Measurements from ENCODE around the gene EDN1.

EDN1 gene

GRCh38 chr6:12289933-12290820 is at the start of gene EDN1:
EDN1 (plus strand) TSS chr6:12290361; CDS start chr6:12290630, 269 bp downstream.
- peak; percentile 80 for DNase-seq

- no peak for DNase-seq
Observed at GRCh38 chr6:12241493-12242175, 48.5 kb upstream of the EDN1 start.

DNA sequence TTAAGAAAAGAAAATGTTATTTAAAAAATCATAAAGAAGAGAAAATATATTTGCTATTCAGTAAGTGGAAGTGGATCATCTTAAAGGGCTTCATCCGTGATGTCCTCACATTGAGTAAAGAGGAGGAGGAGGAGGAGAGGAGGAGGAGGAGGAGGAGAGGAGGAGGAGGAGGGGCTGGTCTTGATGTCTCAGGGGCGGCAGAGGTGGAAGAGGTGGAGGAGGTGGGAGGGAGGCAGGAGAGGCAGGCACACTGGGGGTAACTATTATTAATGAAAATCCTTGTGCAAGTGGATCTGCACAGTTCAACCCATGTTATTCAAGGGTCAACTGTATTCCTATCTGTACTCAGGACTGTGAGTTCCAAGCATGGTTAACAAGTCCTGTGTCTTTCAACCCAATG is 47.0 kb upstream of the EDN1 start:
- no peak for DNase-seq

- no peak for DNase-seq
Observed at GRCh38 chr6:12245360-12245759, 44.8 kb upstream of the EDN1 start.

- no peak for DNase-seq
Observed at GRCh38 chr6:12245763-12246718, 44.1 kb upstream of the EDN1 start.

DNA sequence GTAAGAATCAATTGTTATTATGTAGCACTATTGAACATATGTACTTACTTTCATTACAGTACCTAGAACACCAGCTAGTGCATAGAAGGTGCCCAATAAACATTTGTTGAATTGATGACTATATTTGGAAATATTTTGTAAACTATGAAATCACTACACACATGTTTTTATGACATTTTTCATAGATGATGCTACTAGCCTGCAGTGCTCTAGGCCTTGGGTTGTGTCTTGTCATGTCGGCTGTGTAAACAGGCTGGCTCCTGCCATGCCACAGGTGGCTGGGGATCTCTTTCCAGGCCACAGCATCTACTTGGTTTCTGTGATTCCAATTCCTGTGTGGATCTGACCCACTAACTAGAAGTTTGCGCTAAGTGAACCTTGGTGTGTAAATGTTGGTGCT is 43.3 kb upstream of the EDN1 start:
- DNase-seq, result no peak

GRCh38 chr6:12249541-12250382 is 40.4 kb upstream of the EDN1 start:
- DNase-seq, result no peak

GRCh38 chr6:12250383-12250770 is 39.8 kb upstream of the EDN1 start:
- DNase-seq, result no peak

DNA sequence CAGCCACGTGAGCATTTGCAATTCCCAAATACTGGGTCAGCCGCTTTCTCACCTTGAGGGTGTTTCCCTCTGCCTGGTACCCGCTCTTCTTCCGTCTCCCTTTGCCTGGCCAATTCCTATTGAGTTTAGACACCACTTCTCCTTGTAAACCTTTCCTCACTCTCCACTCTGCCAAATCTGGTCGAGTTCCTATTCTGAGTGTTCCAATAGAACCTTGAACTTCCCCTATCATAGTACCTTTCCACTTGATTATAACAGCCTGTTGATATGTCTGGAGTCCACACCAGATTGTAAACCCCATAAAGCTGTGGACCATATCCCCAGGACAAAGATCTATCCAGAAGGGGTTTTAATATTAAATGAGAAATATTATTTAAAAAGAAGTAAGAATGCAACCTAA is 36.0 kb upstream of the EDN1 start:
- DNase-seq, result no peak

- DNase-seq, result no peak
Observed at GRCh38 chr6:12258191-12258590, 32.0 kb upstream of the EDN1 start.

DNA sequence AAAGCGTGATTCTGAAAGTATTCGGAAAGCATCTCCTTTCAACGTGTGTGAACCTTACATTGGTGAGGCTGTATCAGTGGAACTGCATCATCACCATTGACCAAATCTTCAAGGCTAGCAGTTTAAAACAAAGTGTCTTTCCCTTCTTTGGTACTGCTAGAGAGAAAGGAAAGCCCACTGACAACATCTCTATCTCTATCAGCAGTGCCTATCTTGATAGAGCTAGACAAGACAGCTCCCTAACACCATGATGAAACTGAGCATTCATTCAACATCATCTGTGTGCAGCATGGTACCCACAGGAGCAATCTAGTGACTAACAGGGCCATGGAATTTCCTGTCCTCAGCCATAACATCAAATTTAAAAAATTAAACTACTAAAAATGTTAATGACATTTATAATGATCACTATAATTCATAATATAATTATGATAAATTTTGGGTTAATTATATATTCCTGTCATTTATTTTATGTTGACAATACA is 31.5 kb upstream of the EDN1 start:
- no peak for DNase-seq

GRCh38 chr6:12260458-12261093 is 29.6 kb upstream of the EDN1 start:
- no peak for DNase-seq

- no peak for DNase-seq
Observed at GRCh38 chr6:12261502-12261901, 28.7 kb upstream of the EDN1 start.

- DNase-seq, result no peak
Observed at GRCh38 chr6:12262236-12263061, 27.7 kb upstream of the EDN1 start.

DNA sequence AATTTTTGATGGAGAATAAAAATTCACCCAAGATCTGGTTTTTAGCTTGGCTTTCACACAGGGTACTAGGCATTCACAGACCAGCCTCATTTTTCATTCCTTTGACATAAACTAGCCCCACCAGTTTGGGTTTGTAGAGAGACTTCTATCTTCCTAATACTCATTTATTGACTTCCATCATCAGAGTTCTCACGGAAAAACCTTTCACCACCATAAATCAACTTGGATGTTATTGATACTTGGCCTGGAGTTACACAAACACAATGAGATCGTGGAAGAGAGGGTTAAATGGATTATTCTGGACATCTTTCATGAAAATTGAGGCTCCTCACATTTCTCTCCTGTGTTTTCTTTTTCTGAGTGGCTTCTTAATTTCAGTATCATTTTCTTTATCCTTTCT is 26.8 kb upstream of the EDN1 start:
- DNase-seq, result no peak

DNA sequence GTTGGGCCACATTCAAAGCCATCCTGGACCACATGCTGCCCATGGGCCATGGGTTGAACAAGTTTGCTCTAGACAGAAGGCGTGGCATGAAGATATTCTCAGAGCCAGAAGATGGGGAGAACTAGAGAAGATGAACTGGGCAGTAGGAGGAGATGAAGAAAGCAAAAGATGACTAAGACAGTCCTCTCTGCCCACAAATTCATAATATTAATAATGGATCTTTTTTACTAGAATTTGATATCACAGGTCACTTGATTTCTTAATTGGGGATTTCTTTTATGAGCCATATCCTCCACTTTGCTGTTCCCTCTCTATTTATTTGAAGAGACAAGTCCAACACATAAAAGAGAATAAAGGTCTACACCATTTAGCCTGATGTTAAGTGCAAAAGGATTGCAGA is 25.5 kb upstream of the EDN1 start:
- no peak for DNase-seq

- DNase-seq, result no peak
Observed at GRCh38 chr6:12265296-12265695, 24.9 kb upstream of the EDN1 start.

DNA sequence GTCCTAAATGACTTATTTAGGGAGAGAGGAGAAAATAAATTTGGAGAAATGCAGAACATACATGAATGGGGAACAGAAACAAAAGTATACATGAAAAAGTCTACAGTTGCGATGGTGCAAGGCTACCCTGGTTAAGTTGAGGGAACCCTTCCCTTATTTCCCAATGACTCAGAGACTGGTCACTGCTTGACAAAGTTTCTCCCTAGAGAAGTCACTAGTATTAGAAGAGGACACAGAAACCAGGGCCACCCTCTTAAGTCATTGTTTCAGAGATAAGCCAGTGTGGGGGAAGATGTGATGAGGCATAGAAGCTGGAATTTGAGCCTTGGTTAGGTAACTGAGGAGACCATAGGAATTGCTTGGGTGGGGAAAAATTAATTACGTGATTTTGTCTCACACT is 24.4 kb upstream of the EDN1 start:
- no peak for DNase-seq

DNA sequence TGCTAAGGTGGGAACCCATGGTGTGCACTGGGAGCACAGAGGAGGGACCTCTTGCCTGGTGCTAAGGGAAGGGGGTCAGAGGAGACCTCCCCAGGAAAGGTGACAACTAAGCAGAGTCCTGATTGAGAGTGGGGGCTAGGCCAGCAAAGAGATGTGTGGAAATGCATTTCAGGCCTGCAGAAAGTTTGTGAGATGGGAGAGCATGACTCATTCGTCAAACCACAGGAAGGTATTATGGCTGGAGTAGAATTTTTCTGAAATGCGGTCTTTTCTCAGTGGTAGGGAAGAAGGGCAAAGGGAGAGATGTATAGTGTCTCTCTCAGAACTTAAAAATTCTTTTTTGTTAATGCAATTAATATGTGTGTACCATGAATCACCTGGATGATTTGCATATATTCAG is 23.6 kb upstream of the EDN1 start:
- no peak for DNase-seq

DNA sequence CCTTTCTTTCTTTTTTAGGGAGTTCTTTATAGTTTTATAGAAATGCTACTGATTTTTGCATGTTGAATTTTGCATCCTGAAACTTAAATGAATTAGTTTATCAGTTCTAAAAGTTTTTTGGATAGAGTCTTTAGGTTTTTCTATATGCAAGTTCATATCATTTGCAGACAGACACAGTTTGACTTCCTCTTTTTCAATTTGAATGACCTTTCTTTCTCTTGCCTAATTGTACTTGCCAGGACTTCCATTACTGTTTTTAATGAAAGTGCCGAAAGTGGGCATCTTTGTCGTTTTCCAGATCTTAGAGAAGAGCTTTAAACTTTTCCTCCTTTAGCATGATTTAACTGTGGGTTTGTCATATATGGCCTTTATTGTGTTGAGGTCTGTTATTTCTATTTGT is 21.1 kb upstream of the EDN1 start:
- DNase-seq, result no peak
